HepG2 (cell line): Measurements from ENCODE around the gene CHODL. TPM values are rescaled to one million over a fixed set of nuclear protein-coding genes. Genes with fewer than 3 reads are reported as not detected.

ENCODE experiments used
- ATAC-seq: fragments of 200-7000 bp; cut with Tn5 transposase; 3 replicates; pipeline ENCODE4 v1.9.1; 2020; ENCODE audit warnings: mild to moderate bottlenecking, moderate library complexity
- BruUV-seq: library from RNA; stranded (reverse); fragments of 400-500 nt; replicated peaks from 2 replicates; lab custom pipeline; 2021; lab: Mats Ljungman, UMichigan
- CTCF ChIA-PET: fragments of 300-600 bp; formaldehyde crosslinking; extraction: SDS; loops from one replicate; lab custom pipeline; 2021; ENCODE audit warnings: low total read pairs, inconsistent platforms, low intra/inter-chr PET ratio; lab: Yijun Ruan, JAX
- POLR2A ChIA-PET: fragments of 350-600 bp; sonication (Branson Sonifier 250); formaldehyde crosslinking; loops from one replicate; lab custom pipeline; 2020; ENCODE audit warnings: antibody characterized with exemption, inconsistent platforms; lab: Yijun Ruan, JAX
- DNase-seq: peaks from one replicate; pipeline ENCODE4 v3.0.0-alpha.2; 2015; ENCODE audit warnings: low spot score
- FAIRE-seq: peaks from 3 replicates; lab custom pipeline; 2011; peaks lifted over from hg19 to GRCh38; lab: Jason Lieb, UNC
- H2AFZ ChIP-seq: one replicate; pipeline ENCODE4 v1.6.1; 2011; ENCODE audit warnings: low read length, inconsistent platforms
- H3K27ac ChIP-seq: fragments of 300-600 bp; 3 replicates; pipeline ENCODE4 v1.8.0; 2011; ENCODE audit warnings: mixed run types, mild to moderate bottlenecking, mixed read lengths, low read length, inconsistent platforms; ENCODE audit not compliant: insufficient read depth; ENCODE audit errors: extremely low read length
- H3K27me3 ChIP-seq, 2 experiments: fragments of 200-600 bp in 1 of 2; 2 replicates in 1 of 2; 3 replicates in 1 of 2; pipeline versions ENCODE4 v1.6.0 to v1.8.0; 2011; ENCODE audit warnings: low read length in 2 of 2, mild to moderate bottlenecking in 2 of 2, moderate library complexity in 2 of 2, inconsistent platforms in 1 of 2; ENCODE audit not compliant: insufficient read depth in 2 of 2, control insufficient read depth in 1 of 2
- H3K36me3 ChIP-seq, 2 experiments: fragments of 200-600 bp in 1 of 2; replicated peaks in 1 of 2; 2 replicates in 1 of 2; 3 replicates in 1 of 2; pipeline versions ENCODE4 v1.5.1 to v1.8.0; 2011; ENCODE audit warnings: low read length in 2 of 2, inconsistent platforms in 1 of 2; ENCODE audit not compliant: insufficient read depth in 2 of 2, control insufficient read depth in 1 of 2
- H3K4me1 ChIP-seq: 2 replicates; pipeline ENCODE4 v1.5.1; 2012; ENCODE audit warnings: low read length, inconsistent platforms; ENCODE audit not compliant: insufficient read depth
- H3K4me2 ChIP-seq: 2 replicates; pipeline ENCODE4 v1.6.0; 2011; ENCODE audit warnings: low read depth, low read length, inconsistent platforms
- H3K4me3 ChIP-seq, 3 experiments: fragments of 200-600 bp in 1 of 3; sonication (generic), shearing (Covaris generic) in 1 of 3; replicated peaks in 1 of 3; 2 replicates each; pipeline ENCODE4 v1.5.1; 2011 to 2016; ENCODE audit warnings: low read length in 3 of 3, inconsistent platforms in 2 of 3, low read depth in 2 of 3, mild to moderate bottlenecking in 2 of 3, control low read depth in 1 of 3, mixed read lengths in 1 of 3; ENCODE audit not compliant: insufficient read depth in 1 of 3
- H3K79me2 ChIP-seq: one replicate; pipeline ENCODE4 v1.6.1; 2011; ENCODE audit warnings: low read length, inconsistent platforms; ENCODE audit not compliant: insufficient read depth
- H3K9ac ChIP-seq: 2 replicates; pipeline ENCODE4 v1.6.0; 2011; ENCODE audit warnings: mild to moderate bottlenecking, low read depth, low read length, inconsistent platforms; ENCODE audit not compliant: insufficient read depth
- H3K9me3 ChIP-seq: 2 replicates; pipeline ENCODE4 v1.5.1; 2012; ENCODE audit warnings: mild to moderate bottlenecking, low read length
- H4K20me1 ChIP-seq: 2 replicates; pipeline ENCODE4 v1.6.0; 2011; ENCODE audit warnings: inconsistent platforms, mild to moderate bottlenecking, low read length, moderate library complexity; ENCODE audit not compliant: insufficient read depth
- ATM ChIP-seq: fragments of 450-650 bp; IDR thresholded peaks from 2 replicates; pipeline ENCODE4 v1.7.1; 2017; ENCODE audit warnings: mild to moderate bottlenecking, borderline replicate concordance
- MAFF ChIP-seq: IDR thresholded peaks from 2 replicates; pipeline ENCODE4 v1.6.1; 2011; ENCODE audit warnings: low read depth, low read length, improper control_type of control experiment
- MAFK ChIP-seq, 2 experiments: IDR thresholded peaks in 1 of 2; conservative IDR thresholded peaks in 1 of 2; 2 replicates each; pipeline ENCODE4 v1.6.1; 2011; ENCODE audit warnings: improper control_type of control experiment in 2 of 2, low read length in 2 of 2
- NR2C2 ChIP-seq: sonication (generic); formaldehyde crosslinking; IDR thresholded peaks from 2 replicates; pipeline ENCODE4 v1.4.0; 2020; ENCODE audit warnings: missing genetic modification reagents, mild to moderate bottlenecking, moderate library complexity, borderline replicate concordance
- RBM22 ChIP-seq: fragments of 200-400 bp; formaldehyde crosslinking; optimal IDR thresholded peaks from 2 replicates; pipeline ENCODE3; 2017; ENCODE audit warnings: mild to moderate bottlenecking, low read length, moderate library complexity
- RFXANK ChIP-seq: IDR thresholded peaks from 2 replicates; pipeline ENCODE4 v1.6.1; 2016
- ZNF12 ChIP-seq: sonication (generic); formaldehyde crosslinking; IDR thresholded peaks from 2 replicates; pipeline ENCODE4 v1.5.0; 2020; ENCODE audit warnings: missing genetic modification reagents
- WGBS: methylation state at CpG from one replicate; pipeline ENCODE4 v1.1.6; 2017; ENCODE audit warnings: low lambda C conversion rate; 5-methylcytosine and 5-hydroxymethylcytosine counted together
- in situ Hi-C: cut with HindIII; loops from 2 replicates; pipeline ENCODE4 v1.10.0; 2017; ENCODE audit warnings: low pct_unique_long_range_greater_than_20kb; ENCODE audit not compliant: extremely low pct_ligation_motif_present
- intact Hi-C: fragments of 100-400 bp; cut with micrococcal nuclease; formaldehyde crosslinking; loops from one replicate; pipeline ENCODE4 v1.10.0; 2022; ENCODE audit not compliant: unreplicated experiment
- polyA plus RNA-seq, 8 experiments: library from polyadenylated mRNA; depleted of rRNA in 3 of 8; stranded (reverse) in 7 of 8; unstranded in 1 of 8; fragments of >200 nt; fragmentation: Illumina TruSeq in 4 of 8; extraction: Trizol in 4 of 8; gene quantifications; 2 replicates each; pipeline versions ENCODE4 v1.2.1 to v1.2.3, GENCODE V29; 2011 to 2016; ENCODE audit warnings: low read depth in 4 of 8, missing spikeins in 1 of 8, mixed read lengths in 1 of 8; ENCODE audit not compliant: insufficient read depth in 1 of 8
- total RNA-seq, 5 experiments: library from RNA; depleted of rRNA; stranded (reverse); fragments of >200 nt; fragmentation: Illumina TruSeq; extraction: Trizol; gene quantifications; 2 replicates each; pipeline ENCODE4 v1.2.3, GENCODE V29; 2016; ENCODE audit warnings: low read depth in 1 of 5
- TF ChIP-seq, protein P1 (sequence below): sonication (generic); formaldehyde crosslinking; IDR thresholded peaks from 2 replicates; pipeline ENCODE4 v1.8.1; 2023; ENCODE audit warnings: mild to moderate bottlenecking, missing genetic modification reagents, borderline replicate concordance

Gene CHODL
- total and polyA plus RNA-seq, 2 of the 13 experiments (the other 11 are each of a cell fraction or from before 2014, with no cell fraction given): not detected

DNA sequence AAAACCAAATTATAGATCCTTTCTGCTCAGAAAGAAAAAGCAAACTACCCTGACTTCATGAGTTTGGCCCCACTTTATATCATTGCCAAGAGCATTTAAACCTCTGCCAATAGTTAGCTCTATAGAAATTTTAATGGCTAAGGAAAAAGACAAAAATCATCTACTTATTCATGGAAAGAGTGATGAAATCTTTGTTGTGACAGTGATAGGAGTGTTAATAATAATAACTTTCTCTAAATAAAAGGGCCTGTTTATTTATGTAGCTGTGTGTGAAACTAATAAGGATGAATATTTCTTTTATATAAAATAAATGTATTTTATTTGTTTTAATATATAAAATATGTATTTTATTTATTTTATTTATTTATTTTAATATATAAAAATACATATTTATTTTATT lies 6.4 kb downstream of the CHODL start:
- ATAC-seq: no peak
- Histone ChIP-seq H3K9me3 (no peaks in the 10 kb centered on the region), H3K9ac (no peak overlapping the region), H2AFZ (no peak overlapping the region)
- intact Hi-C loops (no loop called here), in situ Hi-C loops (no loop called here)
- CTCF ChIA-PET: no interaction called here
- TF ChIP-seq ATM (no peak), NR2C2 (CRISPR knock-in tag) (no peak), RBM22 (no peak), RFXANK (CRISPR knock-in tag) (no peak)
- TF ChIP-seq, protein P1, sequence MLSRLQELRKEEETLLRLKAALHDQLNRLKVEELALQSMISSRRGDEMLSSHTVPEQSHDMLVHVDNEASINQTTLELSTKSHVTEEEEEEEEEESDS (CRISPR knock-in tag): no peak
- TF ChIP-seq, all 625 proteins: peak for 0
- DNase-seq (no peak), FAIRE-seq (no peak)
- no peaks in the 10 kb centered on the region for H3K79me2 ChIP-seq
- no peak overlapping the region for H3K27ac ChIP-seq
- H3K4me3 ChIP-seq: no peak overlapping the region
- no peaks in the 10 kb centered on the region for H4K20me1 ChIP-seq
- POLR2A ChIA-PET: no interaction called here
- H3K36me3 ChIP-seq: no peaks in the 10 kb centered on the region
- no TSS peak for BruUV-seq
- H3K27me3 ChIP-seq: no peaks in the 10 kb centered on the region
- H3K4me2 ChIP-seq: no peak overlapping the region
- 0 out of 2 replicates have a peak, but pooled peaks cover under 1% of the 10 kb centered on the region for H3K4me1 ChIP-seq

DNA sequence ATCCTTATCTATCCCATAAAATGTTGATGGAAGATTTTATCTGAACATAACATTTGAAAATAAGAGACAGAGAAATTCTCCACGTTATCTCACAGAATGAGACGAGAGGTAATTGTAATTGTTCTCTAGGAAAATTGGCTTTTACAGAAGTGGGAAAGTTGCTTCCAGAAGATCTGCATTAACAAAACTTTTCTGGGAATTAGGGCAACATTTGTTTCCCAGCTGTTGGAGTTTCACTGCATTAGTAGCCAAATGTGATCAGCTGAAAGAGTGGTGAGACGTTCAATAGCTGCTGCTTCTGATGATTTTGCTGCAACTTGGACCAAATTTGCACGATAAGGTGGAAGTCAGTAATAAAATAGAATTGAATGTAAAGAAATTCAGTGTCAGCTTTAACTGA lies 7.6 kb downstream of the CHODL start:
- H3K27ac ChIP-seq: no peak overlapping the region
- H2AFZ ChIP-seq: no peak overlapping the region
- FAIRE-seq (no peak), DNase-seq (no peak), ATAC-seq (peak; percentile 40)
- 0 out of 2 replicates have a peak, but pooled peaks have one; percentile 21 for TF ChIP-seq MAFF
- TF ChIP-seq MAFK (conservative IDR thresholded peaks at IDR 0.05 in 1 of 2, IDR thresholded peaks at IDR 0.05 in 1 of 2; ENCODE audit: low read length in 2 of 2): 0 out of 4 replicates have a peak, but pooled peaks of 1 of the 2 experiments have one; percentile 16
- no peak for TF ChIP-seq ZNF12
- no peaks in the 10 kb centered on the region for H3K79me2 ChIP-seq
- POLR2A ChIA-PET: no interaction called here
- no peak overlapping the region for H3K4me2 ChIP-seq
- H4K20me1 ChIP-seq: no peaks in the 10 kb centered on the region
- no peaks in the 10 kb centered on the region for H3K27me3 ChIP-seq
- CTCF ChIA-PET: no interaction called here
- in situ Hi-C loops (no loop called here), intact Hi-C loops (no loop called here)
- H3K9ac ChIP-seq: no peak overlapping the region
- WGBS: 4% methylated on average over 4 of the region's 4 CpGs
- H3K36me3 ChIP-seq: no peaks in the 10 kb centered on the region
- no peaks in the 10 kb centered on the region for H3K4me1 ChIP-seq
- H3K9me3 ChIP-seq: no peaks in the 10 kb centered on the region
- H3K4me3 ChIP-seq: no peak overlapping the region
- no TSS peak for BruUV-seq
